A549 (cell line): ENCODE measurements around the gene SLC7A4. TPM values are rescaled to one million over a fixed set of nuclear protein-coding genes. Genes with fewer than 3 reads are reported as not detected.

Experiments
- polyA plus RNA-seq, 4 experiments: library from polyadenylated mRNA; depleted of rRNA in 3 of 4; stranded (reverse); fragments of >200 nt; fragmentation: RNase III in 1 of 4; extraction: RNeasy Plus Mini Kit Qiagen cat#74134 plus additional on column Dnase treatment in 1 of 4; gene quantifications; 2 replicates in 3 of 4; 3 replicates in 1 of 4; pipeline ENCODE4 v1.2.3, GENCODE V29; 2011 to 2017
- small RNA-seq, 6 experiments: library from RNA; depleted of rRNA; stranded (forward); fragments of <200 nt; gene quantifications; one replicate each; pipeline ENCODE3, GENCODE V24; 2012

SLC7A4 gene
- polyA plus RNA-seq, 2 of the 4 experiments (the other 2 are of a cell fraction) = not detected

Small RNA genes within 50 kb of the gene (small RNA-seq; reads per million reads assigned to genes)
- 0 reads per million in 6 experiments for gene MIR649

Other genes starting within 250 kb of the SLC7A4 start
- gene PI4KA, start 173.8 kb downstream of the SLC7A4 start, polyA plus RNA-seq (2011; rRNA removed) = 14.4 and 22.6 TPM in 2 replicates
- 20.6 to 21.9 TPM (median 21.3 TPM) in 3 replicates for gene PI4KA, start 173.8 kb downstream of the SLC7A4 start, polyA plus RNA-seq (2017; fragmentation: RNase III; extraction: RNeasy Plus Mini Kit Qiagen cat#74134 plus additional on column Dnase treatment)
- gene SNAP29, start 173.6 kb downstream of the SLC7A4 start, polyA plus RNA-seq (2011; rRNA removed) = 20.1 and 23.4 TPM in 2 replicates
- 13.4 to 14.2 TPM (median 13.8 TPM) in 3 replicates for gene SNAP29, start 173.6 kb downstream of the SLC7A4 start, polyA plus RNA-seq (2017; fragmentation: RNase III; extraction: RNeasy Plus Mini Kit Qiagen cat#74134 plus additional on column Dnase treatment)
- 21.4 and 28.9 TPM in 2 replicates for gene CRKL, start 115.2 kb downstream of the SLC7A4 start, polyA plus RNA-seq (2011; rRNA removed)
- gene CRKL, start 115.2 kb downstream of the SLC7A4 start, polyA plus RNA-seq (2017; fragmentation: RNase III; extraction: RNeasy Plus Mini Kit Qiagen cat#74134 plus additional on column Dnase treatment) = 20.6 to 22.8 TPM (median 22.2 TPM) in 3 replicates
- 1.2 and 1.4 TPM in 2 replicates for gene AIFM3, start 65.3 kb downstream of the SLC7A4 start, polyA plus RNA-seq (2011; rRNA removed)
- gene AIFM3, start 65.3 kb downstream of the SLC7A4 start, polyA plus RNA-seq (2017; fragmentation: RNase III; extraction: RNeasy Plus Mini Kit Qiagen cat#74134 plus additional on column Dnase treatment) = 2.3 to 4.0 TPM (median 3.6 TPM) in 3 replicates
- 14.1 and 14.4 TPM in 2 replicates for gene LZTR1, start 50.3 kb downstream of the SLC7A4 start, polyA plus RNA-seq (2011; rRNA removed)
- 22.3 to 23.5 TPM (median 22.6 TPM) in 3 replicates for gene LZTR1, start 50.3 kb downstream of the SLC7A4 start, polyA plus RNA-seq (2017; fragmentation: RNase III; extraction: RNeasy Plus Mini Kit Qiagen cat#74134 plus additional on column Dnase treatment)
- gene THAP7, start 30.4 kb downstream of the SLC7A4 start, polyA plus RNA-seq (2011; rRNA removed) = 15.5 and 15.9 TPM in 2 replicates
- 18.4 to 22.7 TPM (median 19.7 TPM) in 3 replicates for gene THAP7, start 30.4 kb downstream of the SLC7A4 start, polyA plus RNA-seq (2017; fragmentation: RNase III; extraction: RNeasy Plus Mini Kit Qiagen cat#74134 plus additional on column Dnase treatment)
- gene P2RX6, start 17.4 kb downstream of the SLC7A4 start, polyA plus RNA-seq (2011; rRNA removed) = 0.62 and 0.67 TPM in 2 replicates
- 0.92 to 1.6 TPM (median 1.1 TPM) in 3 replicates for gene P2RX6, start 17.4 kb downstream of the SLC7A4 start, polyA plus RNA-seq (2017; fragmentation: RNase III; extraction: RNeasy Plus Mini Kit Qiagen cat#74134 plus additional on column Dnase treatment)
- 0.05 and 0.08 TPM in 2 replicates for gene LRRC74B, start 13.4 kb upstream of the SLC7A4 start, polyA plus RNA-seq (2011; rRNA removed)
- 0.04 to 0.10 TPM (median 0.05 TPM) in 3 replicates for gene LRRC74B, start 13.4 kb upstream of the SLC7A4 start, polyA plus RNA-seq (2017; fragmentation: RNase III; extraction: RNeasy Plus Mini Kit Qiagen cat#74134 plus additional on column Dnase treatment)